HEK293 (cell line): ENCODE results near the gene ANKFN1.

Experiments used
- CTCF ChIA-PET: fragments of 350-600 bp; formaldehyde crosslinking; extraction: SDS; loops from one replicate; lab custom pipeline; 2021; ENCODE audit warnings: antibody characterized with exemption; lab: Yijun Ruan, JAX
- POLR2A ChIA-PET: fragments of 300-600 bp; formaldehyde crosslinking; extraction: SDS; loops from one replicate; lab custom pipeline; 2020; ENCODE audit warnings: antibody characterized with exemption, inconsistent platforms; lab: Yijun Ruan, JAX
- H3K27ac ChIP-seq: fragments of 200-500 bp; sonication (Bioruptor generic); 2 replicates; pipeline ENCODE4 v1.5.1; 2014; ENCODE audit warnings: low read depth, low read length, control low read depth, inconsistent platforms; ENCODE audit errors: extremely low read depth
- H3K36me3 ChIP-seq, 2 experiments: fragments of 200-500 bp in 1 of 2; sonication (Bioruptor generic) in 1 of 2; 1 replicate in 1 of 2; 2 replicates in 1 of 2; pipeline ENCODE4 v1.5.1; 2014 to 2017; ENCODE audit warnings: inconsistent platforms in 2 of 2, low read length in 2 of 2; ENCODE audit not compliant: control insufficient read depth in 2 of 2, insufficient read depth in 1 of 2
- H3K4me1 ChIP-seq: fragments of 200-500 bp; sonication (Bioruptor generic); 2 replicates; pipeline ENCODE4 v1.5.1; 2014; ENCODE audit warnings: mild to moderate bottlenecking, low read length, inconsistent platforms; ENCODE audit not compliant: control insufficient read depth, insufficient read depth
- H3K4me3 ChIP-seq: 2 replicates; pipeline ENCODE4 v1.5.1; 2011; ENCODE audit warnings: low read depth, mild to moderate bottlenecking, control low read depth, low read length, moderate library complexity
- H3K9me3 ChIP-seq: fragments of 200-500 bp; sonication (Bioruptor generic); 2 replicates; pipeline ENCODE4 v1.5.1; 2014; ENCODE audit warnings: low read depth, low read length, inconsistent platforms; ENCODE audit not compliant: control insufficient read depth, insufficient read depth
- GLIS2 ChIP-seq: fragments of 450-650 bp; formaldehyde crosslinking; IDR thresholded peaks from 2 replicates; pipeline ENCODE4 v1.5.1; 2016; ENCODE audit warnings: missing biosample characterization, missing genetic modification characterization
- PRDM1 ChIP-seq: fragments of 450-650 bp; formaldehyde crosslinking; IDR thresholded peaks from 2 replicates; pipeline ENCODE4; 2016; ENCODE audit warnings: missing biosample characterization, missing genetic modification characterization
- YY2 ChIP-seq: fragments of 450-650 bp; formaldehyde crosslinking; IDR thresholded peaks from 2 replicates; pipeline ENCODE4 v1.5.1; 2016; ENCODE audit warnings: missing biosample characterization, missing genetic modification characterization
- ZBTB7A ChIP-seq: fragments of 450-650 bp; formaldehyde crosslinking; IDR thresholded peaks from 2 replicates; pipeline ENCODE4 v1.5.1; 2016; ENCODE audit warnings: low read depth, missing biosample characterization, missing genetic modification characterization
- ZNF10 ChIP-seq: fragments of 450-650 bp; formaldehyde crosslinking; IDR thresholded peaks from 2 replicates; pipeline ENCODE4 v1.5.1; 2017; ENCODE audit warnings: missing biosample characterization, missing genetic modification characterization
- ZNF132 ChIP-seq: fragments of 450-650 bp; formaldehyde crosslinking; IDR thresholded peaks from 2 replicates; pipeline ENCODE4 v1.5.1; 2017; ENCODE audit warnings: missing biosample characterization, missing genetic modification characterization, borderline replicate concordance
- ZNF214 ChIP-seq: fragments of 450-650 bp; formaldehyde crosslinking; IDR thresholded peaks from 2 replicates; pipeline ENCODE4 v1.5.1; 2017; ENCODE audit warnings: missing biosample characterization, mild to moderate bottlenecking, missing genetic modification characterization, borderline replicate concordance
- ZNF530 ChIP-seq: fragments of 450-650 bp; formaldehyde crosslinking; IDR thresholded peaks from 2 replicates; pipeline ENCODE4 v1.5.1; 2016; ENCODE audit warnings: low read depth, missing biosample characterization, missing genetic modification characterization
- ZNF548 ChIP-seq: fragments of 450-650 bp; formaldehyde crosslinking; IDR thresholded peaks from 2 replicates; pipeline ENCODE4 v1.5.1; 2016; ENCODE audit warnings: missing biosample characterization, missing genetic modification characterization
- ZNF621 ChIP-seq: fragments of 450-650 bp; formaldehyde crosslinking; IDR thresholded peaks from 2 replicates; pipeline ENCODE4 v1.5.1; 2017; ENCODE audit warnings: missing biosample characterization, missing genetic modification characterization
- ZNF677 ChIP-seq: fragments of 450-650 bp; IDR thresholded peaks from 2 replicates; pipeline ENCODE4 v1.5.0; 2018; ENCODE audit warnings: missing biosample characterization, mild to moderate bottlenecking, missing genetic modification characterization, moderate library complexity
- ZNF791 ChIP-seq: fragments of 450-650 bp; formaldehyde crosslinking; IDR thresholded peaks from 2 replicates; pipeline ENCODE4 v1.5.1; 2016; ENCODE audit warnings: missing biosample characterization, missing genetic modification characterization
- TF ChIP-seq, protein P1 (sequence below): fragments of 450-650 bp; formaldehyde crosslinking; IDR thresholded peaks from 2 replicates; pipeline ENCODE4 v1.5.1; 2016; ENCODE audit warnings: missing biosample characterization, missing genetic modification characterization
- TF ChIP-seq, protein P2 (sequence below): fragments of 450-650 bp; formaldehyde crosslinking; IDR thresholded peaks from 2 replicates; pipeline ENCODE4 v1.5.1; 2016; ENCODE audit warnings: missing biosample characterization, missing genetic modification characterization
- TF ChIP-seq, protein P3 (sequence below): fragments of 450-650 bp; formaldehyde crosslinking; IDR thresholded peaks from 2 replicates; pipeline ENCODE4 v1.5.1; 2016; ENCODE audit warnings: missing biosample characterization, missing genetic modification characterization
- TF ChIP-seq, protein P4 (sequence below): fragments of 450-650 bp; formaldehyde crosslinking; IDR thresholded peaks from 2 replicates; pipeline ENCODE4 v1.5.1; 2016; ENCODE audit warnings: missing biosample characterization, missing genetic modification characterization, low read depth
- TF ChIP-seq, protein P5 (sequence below): fragments of 450-650 bp; formaldehyde crosslinking; IDR thresholded peaks from 2 replicates; pipeline ENCODE4 v1.5.1; 2016; ENCODE audit warnings: missing biosample characterization, missing genetic modification characterization
- TF ChIP-seq, protein P6 (sequence below): fragments of 450-650 bp; formaldehyde crosslinking; conservative IDR thresholded peaks from 2 replicates; pipeline ENCODE4 v1.5.1; 2016; ENCODE audit warnings: low read depth, missing biosample characterization, missing genetic modification characterization
- TF ChIP-seq, protein P7 (sequence below): fragments of 450-650 bp; formaldehyde crosslinking; IDR thresholded peaks from 2 replicates; pipeline ENCODE4 v1.5.1; 2017; ENCODE audit warnings: missing biosample characterization, missing genetic modification characterization

The ANKFN1 gene

DNA sequence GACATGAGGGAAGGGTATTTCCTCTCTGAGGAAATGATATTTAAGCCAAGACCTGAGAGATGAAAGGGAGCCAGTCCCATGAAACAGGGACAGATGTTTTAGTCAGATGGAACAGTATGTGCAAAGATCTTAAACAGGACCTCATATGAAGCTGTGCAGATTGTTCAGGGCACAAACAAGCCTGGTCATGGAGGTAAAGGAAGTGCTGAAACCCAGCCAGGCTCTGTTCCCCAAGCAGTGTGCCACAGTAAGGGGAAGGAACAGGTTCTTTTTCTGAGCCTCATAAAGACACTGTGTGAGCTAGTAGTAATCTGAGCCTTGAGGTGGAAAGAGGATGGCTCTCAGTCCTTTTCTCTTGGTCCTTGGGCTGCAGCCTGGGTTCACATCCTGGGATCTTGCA lies 159.9 kb downstream of the ANKFN1 start:
- TF ChIP-seq PRDM1 (tag by site-specific recombination) (no peak), ZNF132 (tag by site-specific recombination) (no peak), ZNF791 (tag by site-specific recombination) (no peak), ZBTB7A (tag by site-specific recombination) (no peak), YY2 (no peak), ZNF530 (tag by site-specific recombination) (no peak), ZNF10 (tag by site-specific recombination) (no peak), GLIS2 (tag by site-specific recombination) (no peak), ZNF621 (tag by site-specific recombination) (no peak), ZNF548 (tag by site-specific recombination) (no peak), ZNF677 (tag by site-specific recombination) (no peak), ZNF214 (tag by site-specific recombination) (no peak)
- TF ChIP-seq, protein P1, sequence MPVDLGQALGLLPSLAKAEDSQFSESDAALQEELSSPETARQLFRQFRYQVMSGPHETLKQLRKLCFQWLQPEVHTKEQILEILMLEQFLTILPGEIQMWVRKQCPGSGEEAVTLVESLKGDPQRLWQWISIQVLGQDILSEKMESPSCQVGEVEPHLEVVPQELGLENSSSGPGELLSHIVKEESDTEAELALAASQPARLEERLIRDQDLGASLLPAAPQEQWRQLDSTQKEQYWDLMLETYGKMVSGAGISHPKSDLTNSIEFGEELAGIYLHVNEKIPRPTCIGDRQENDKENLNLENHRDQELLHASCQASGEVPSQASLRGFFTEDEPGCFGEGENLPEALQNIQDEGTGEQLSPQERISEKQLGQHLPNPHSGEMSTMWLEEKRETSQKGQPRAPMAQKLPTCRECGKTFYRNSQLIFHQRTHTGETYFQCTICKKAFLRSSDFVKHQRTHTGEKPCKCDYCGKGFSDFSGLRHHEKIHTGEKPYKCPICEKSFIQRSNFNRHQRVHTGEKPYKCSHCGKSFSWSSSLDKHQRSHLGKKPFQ (tag by site-specific recombination), result no peak
- TF ChIP-seq, protein P2, sequence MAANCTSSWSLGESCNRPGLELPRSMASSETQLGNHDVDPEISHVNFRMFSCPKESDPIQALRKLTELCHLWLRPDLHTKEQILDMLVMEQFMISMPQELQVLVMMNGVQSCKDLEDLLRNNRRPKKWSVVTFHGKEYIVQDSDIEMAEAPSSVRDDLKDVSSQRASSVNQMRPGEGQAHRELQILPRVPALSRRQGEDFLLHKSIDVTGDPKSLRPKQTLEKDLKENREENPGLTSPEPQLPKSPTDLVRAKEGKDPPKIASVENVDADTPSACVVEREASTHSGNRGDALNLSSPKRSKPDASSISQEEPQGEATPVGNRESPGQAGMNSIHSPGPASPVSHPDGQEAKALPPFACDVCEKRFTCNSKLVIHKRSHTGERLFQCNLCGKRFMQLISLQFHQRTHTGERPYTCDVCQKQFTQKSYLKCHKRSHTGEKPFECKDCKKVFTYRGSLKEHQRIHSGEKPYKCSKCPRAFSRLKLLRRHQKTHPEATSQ, result no peak
- TF ChIP-seq, protein P3, sequence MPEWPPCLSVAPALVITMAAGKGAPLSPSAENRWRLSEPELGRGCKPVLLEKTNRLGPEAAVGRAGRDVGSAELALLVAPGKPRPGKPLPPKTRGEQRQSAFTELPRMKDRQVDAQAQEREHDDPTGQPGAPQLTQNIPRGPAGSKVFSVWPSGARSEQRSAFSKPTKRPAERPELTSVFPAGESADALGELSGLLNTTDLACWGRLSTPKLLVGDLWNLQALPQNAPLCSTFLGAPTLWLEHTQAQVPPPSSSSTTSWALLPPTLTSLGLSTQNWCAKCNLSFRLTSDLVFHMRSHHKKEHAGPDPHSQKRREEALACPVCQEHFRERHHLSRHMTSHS (tag by site-specific recombination), result no peak
- TF ChIP-seq, protein P4, sequence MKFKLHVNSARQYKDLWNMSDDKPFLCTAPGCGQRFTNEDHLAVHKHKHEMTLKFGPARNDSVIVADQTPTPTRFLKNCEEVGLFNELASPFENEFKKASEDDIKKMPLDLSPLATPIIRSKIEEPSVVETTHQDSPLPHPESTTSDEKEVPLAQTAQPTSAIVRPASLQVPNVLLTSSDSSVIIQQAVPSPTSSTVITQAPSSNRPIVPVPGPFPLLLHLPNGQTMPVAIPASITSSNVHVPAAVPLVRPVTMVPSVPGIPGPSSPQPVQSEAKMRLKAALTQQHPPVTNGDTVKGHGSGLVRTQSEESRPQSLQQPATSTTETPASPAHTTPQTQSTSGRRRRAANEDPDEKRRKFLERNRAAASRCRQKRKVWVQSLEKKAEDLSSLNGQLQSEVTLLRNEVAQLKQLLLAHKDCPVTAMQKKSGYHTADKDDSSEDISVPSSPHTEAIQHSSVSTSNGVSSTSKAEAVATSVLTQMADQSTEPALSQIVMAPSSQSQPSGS, result no peak
- TF ChIP-seq, protein P5, sequence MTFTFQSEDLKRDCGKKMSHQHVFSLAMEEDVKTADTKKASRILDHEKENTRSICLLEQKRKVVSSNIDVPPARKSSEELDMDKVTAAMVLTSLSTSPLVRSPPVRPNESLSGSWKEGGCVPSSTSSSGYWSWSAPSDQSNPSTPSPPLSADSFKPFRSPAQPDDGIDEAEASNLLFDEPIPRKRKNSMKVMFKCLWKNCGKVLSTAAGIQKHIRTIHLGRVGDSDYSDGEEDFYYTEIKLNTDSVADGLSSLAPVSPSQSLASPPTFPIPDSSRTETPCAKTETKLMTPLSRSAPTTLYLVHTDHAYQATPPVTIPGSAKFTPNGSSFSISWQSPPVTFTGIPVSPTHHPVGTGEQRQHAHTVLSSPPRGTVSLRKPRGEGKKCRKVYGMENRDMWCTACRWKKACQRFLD, result no peak
- TF ChIP-seq, protein P6, sequence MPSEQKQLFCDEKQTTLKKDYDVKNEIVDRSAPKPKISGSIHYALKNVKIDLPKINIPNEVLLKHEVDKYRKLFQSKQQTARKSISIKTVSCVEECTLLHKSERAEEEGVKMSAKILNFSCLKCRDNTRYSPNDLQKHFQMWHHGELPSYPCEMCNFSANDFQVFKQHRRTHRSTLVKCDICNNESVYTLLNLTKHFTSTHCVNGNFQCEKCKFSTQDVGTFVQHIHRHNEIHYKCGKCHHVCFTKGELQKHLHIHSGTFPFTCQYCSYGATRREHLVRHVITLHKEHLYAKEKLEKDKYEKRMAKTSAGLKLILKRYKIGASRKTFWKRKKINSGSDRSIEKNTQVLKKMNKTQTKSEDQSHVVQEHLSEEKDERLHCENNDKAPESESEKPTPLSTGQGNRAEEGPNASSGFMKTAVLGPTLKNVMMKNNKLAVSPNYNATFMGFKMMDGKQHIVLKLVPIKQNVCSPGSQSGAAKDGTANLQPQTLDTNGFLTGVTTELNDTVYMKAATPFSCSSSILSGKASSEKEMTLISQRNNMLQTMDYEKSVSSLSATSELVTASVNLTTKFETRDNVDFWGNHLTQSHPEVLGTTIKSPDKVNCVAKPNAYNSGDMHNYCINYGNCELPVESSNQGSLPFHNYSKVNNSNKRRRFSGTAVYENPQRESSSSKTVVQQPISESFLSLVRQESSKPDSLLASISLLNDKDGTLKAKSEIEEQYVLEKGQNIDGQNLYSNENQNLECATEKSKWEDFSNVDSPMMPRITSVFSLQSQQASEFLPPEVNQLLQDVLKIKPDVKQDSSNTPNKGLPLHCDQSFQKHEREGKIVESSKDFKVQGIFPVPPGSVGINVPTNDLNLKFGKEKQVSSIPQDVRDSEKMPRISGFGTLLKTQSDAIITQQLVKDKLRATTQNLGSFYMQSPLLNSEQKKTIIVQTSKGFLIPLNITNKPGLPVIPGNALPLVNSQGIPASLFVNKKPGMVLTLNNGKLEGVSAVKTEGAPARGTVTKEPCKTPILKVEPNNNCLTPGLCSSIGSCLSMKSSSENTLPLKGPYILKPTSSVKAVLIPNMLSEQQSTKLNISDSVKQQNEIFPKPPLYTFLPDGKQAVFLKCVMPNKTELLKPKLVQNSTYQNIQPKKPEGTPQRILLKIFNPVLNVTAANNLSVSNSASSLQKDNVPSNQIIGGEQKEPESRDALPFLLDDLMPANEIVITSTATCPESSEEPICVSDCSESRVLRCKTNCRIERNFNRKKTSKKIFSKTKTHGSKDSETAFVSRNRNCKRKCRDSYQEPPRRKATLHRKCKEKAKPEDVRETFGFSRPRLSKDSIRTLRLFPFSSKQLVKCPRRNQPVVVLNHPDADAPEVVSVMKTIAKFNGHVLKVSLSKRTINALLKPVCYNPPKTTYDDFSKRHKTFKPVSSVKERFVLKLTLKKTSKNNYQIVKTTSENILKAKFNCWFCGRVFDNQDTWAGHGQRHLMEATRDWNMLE (tag by site-specific recombination), result no peak
- TF ChIP-seq, protein P7, sequence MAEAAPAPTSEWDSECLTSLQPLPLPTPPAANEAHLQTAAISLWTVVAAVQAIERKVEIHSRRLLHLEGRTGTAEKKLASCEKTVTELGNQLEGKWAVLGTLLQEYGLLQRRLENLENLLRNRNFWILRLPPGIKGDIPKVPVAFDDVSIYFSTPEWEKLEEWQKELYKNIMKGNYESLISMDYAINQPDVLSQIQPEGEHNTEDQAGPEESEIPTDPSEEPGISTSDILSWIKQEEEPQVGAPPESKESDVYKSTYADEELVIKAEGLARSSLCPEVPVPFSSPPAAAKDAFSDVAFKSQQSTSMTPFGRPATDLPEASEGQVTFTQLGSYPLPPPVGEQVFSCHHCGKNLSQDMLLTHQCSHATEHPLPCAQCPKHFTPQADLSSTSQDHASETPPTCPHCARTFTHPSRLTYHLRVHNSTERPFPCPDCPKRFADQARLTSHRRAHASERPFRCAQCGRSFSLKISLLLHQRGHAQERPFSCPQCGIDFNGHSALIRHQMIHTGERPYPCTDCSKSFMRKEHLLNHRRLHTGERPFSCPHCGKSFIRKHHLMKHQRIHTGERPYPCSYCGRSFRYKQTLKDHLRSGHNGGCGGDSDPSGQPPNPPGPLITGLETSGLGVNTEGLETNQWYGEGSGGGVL (tag by site-specific recombination), result no peak
- ChIA-PET POLR2A (no interaction called here), CTCF (interaction anchor here (0.8 kb wide), 1 partner anchor 468 kb away, joined by 4 read pairs; no protein-coding TSS in a partner anchor)
- Histone ChIP-seq H3K27ac (no peak overlapping the region), H3K36me3 (no peaks in the 10 kb centered on the region), H3K4me1 (no peaks in the 10 kb centered on the region), H3K9me3 (no peaks in the 10 kb centered on the region), H3K4me3 (no peak overlapping the region)
